Measurements from ENCODE around the gene ABHD11.
"Not testable (repeated sequence)": the region's sequence is repeated elsewhere in the genome, so short reads cannot be mapped to it uniquely, and the experiment has no call there.

ABHD11 gene

DNA sequence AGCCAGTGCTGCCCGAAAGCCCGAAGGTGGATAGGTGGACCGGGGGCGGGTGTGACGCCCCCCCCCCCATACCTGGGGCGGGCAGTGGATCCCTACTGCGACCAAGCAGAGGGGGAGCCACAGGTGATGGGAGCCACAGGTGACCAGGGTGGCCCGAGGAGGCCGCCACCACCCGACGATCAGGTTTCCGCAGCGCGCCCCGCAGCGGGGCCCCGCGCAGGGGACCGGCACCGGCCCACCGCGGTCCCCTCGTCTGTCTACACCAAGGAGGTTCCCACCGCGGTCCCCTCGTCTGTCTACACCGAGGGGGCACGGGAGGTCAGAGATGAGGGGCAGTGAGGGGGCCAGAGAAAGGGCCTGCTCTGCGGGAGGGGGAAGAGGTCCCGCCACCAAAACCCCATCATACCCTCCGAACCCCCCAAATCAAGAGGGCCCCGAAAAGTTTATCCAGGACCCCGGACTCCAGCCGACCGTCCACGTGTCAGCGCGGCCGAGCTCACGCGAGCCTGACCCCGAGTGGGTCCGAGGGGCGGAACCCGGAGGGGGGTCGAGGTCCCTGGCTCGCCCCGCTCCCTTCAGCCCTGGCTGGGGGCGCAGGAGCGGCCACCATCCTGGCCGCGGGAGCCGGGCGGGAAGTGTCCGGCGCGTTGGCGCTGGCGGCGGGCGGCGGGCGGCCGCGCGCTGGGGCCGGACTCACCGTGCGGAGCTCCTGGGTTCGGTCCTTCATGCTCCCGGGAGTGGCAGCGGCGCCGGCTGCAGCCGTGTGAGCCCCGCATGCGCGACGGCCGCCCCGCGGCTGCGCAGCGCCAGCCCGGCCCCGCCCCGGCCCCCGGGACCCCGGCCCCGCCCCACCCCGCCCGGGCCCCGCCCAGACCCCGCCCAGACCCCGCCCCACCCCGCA, 19.4 kb downstream of the ABHD11 start, which contains the start of gene STX1A:
Gene STX1A, minus strand, starts transcription at position 765 of the 901 bp plus-strand sequence. Its CDS starts 38 bp downstream, at position 727.
- DNase-seq, result peak; percentile 80

DNA sequence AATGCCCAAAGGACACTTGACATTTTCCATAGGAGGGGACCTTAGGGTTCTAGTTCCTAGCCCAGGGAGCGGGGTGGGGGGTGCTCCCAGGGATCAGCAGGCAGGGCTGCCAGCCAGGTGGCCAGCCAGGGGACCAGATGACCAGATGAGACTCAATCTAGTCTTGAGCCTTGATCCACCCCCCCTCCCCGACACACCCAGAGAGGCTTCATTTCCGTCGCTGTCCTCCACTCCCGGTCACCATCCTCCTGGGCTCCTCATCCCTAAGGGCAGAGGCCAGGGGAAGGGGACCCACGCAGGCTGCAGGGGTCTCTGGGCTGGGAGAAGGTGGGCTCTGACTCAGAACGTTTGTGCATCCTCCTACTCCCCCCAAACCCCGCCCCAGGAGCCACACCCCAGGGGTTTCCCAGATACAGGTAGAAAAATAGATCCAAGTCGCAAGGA, 20.1 kb downstream of the ABHD11 start:
- DNase-seq, result no peak

DNA sequence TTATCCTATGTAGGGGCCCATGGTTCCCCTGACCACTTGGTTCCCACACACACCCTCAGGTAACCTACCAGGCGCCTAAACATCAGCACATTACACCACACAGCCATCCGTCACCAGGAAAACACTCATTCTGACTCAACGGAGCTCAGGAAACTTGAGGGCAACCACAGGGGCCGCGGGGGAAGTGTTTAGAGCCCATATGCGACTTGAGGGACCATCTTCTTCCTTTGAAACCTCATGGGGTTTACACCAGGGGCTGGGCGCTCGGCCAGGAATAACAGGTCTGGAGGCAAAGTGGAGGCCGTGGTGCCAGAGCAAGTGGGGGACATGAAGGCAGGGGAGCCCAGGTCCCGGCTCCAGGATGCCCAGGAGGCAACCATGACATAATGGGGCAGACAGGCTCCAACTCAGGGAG, 20.6 kb downstream of the ABHD11 start:
- DNase-seq, result no peak

DNA sequence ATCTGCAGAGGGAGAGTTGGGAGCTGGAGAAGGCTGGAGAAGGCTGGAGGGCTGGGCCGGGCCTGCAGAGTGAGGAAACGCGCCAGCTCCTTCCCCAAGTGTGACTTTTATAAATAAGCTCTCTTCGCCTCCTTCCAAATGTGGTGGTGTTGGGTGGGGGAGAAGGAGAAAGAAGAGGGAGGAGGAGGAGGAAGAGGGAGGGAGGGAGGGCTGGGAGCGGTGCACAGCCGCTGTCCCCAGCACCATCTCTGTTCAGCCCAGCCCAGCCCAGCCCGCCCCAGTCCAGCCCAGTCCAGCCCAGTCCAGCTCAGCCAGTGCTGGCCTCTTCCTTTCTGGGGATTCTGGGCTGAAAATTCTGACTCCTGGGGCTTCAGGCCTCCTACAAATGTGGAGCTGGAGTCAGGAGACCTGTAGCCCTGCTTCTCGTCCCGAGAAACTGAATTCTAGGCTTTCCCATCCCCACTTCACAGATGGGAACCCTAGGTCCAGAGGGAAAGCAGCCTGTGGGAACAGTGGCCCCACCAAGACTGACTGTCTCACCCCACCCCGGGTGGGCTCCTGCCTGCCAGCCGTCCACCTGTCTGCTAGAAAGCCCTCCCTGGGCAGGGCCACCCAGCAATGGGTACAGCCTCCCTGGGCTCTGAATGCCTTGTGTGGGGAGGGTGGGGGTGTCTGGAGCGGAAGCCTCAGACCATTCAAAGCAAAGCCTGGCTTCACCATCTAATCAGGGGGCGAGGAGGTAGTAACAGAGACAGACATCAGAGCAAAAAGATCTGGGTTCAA, 21.4 kb downstream of the ABHD11 start:
- no peak for DNase-seq

DNA sequence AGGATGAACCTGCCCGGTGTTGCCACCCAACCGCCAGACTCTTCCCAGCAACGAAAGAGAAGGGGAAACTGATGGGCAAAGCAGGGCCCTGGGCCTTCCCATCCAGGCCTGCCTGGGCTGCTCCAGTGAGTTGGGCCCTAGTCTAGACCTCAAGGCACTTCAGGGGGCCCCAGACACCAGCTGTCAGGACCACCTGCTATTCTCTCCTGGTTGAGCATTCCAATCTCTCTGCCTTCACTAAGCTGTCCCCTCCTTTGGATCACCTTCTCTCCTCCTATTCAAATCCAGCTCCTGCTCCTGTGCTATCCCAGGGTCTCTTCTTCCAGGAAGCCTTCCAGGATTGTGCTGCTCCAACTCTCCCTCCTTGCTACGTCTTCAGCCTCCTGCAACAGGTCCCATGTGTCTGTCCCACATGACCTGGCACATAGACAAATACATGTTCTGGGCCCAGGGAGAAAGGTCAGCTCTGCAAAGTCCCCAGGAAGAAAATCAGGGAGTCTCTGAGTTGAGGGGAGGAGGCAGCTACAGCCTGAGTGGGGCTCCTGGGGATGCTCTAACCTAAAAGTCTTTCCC, 22.2 kb downstream of the ABHD11 start:
- no peak for DNase-seq

DNA sequence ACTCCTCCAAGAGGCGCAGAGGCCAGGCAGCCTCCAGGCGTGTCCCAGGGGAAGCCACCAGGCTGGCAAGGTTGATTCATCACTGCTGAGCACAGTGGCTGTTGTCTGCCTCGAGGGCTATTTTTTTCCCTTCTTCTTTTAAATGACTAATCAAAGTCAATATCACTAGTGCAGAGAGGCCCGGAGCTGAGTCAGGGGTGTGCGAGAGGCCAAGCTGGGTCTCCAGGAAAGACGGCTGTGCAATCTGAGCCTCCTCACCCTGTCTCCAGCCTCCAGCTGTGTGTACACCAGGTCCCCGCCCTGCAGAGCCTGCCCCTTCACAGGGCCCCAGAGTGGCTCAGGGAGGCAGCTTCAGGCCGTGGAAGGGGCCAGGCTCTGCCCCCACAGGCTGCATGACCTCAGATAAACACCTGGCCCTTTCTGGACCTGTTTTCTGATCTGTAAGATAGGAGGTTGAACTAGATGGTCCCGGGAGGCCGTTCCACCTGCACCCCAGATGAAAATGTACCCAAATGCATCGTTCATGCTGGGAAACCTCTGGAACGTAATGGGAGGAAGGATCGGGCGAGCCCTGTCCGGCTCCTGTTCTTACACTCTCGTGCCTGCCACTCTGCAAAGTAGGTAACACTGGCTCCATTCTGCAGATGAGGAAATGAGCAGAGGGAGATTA, 22.8 kb downstream of the ABHD11 start:
- DNase-seq, result peak; percentile 69

DNA sequence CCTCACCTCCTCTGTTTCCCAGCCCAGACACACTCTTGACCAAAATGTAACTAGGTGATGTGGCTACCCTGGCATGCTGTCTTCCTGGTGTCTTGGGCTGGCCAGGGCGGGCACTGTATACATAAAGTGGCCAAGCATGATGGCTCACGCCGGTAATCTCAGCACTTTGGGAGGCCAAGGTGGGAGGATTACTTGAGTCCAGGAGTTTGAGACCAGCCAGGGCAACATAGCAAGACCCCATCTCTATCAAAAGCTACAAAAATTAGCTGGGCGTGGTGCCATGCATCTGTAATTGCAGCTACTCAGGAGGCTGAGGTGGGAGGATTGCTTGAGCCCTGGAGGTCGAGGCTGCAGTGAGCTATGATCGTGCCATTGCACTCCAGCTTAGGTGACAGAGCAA, 25.3 kb downstream of the ABHD11 start:
- DNase-seq, result not testable (repeated sequence)

DNA sequence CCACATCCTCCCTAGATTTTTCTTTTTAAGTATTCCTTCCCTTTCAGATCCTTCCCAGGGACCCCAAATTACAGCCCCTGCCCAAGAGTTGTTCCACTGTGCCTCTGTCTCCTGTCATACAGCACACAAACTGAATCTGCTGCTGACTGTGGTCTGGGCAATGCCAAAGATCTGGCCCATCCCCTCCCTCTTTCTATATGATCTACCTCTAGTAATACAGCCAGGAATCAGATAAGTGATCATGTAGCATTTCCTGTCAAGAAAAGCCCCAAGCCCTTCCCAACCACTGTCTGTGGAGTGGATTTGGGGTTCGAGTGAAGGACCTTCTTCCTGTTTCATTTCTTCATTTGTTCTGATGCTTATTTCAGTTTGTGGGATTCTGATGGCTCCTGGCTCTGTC, 25.8 kb downstream of the ABHD11 start:
- no peak for DNase-seq

DNA sequence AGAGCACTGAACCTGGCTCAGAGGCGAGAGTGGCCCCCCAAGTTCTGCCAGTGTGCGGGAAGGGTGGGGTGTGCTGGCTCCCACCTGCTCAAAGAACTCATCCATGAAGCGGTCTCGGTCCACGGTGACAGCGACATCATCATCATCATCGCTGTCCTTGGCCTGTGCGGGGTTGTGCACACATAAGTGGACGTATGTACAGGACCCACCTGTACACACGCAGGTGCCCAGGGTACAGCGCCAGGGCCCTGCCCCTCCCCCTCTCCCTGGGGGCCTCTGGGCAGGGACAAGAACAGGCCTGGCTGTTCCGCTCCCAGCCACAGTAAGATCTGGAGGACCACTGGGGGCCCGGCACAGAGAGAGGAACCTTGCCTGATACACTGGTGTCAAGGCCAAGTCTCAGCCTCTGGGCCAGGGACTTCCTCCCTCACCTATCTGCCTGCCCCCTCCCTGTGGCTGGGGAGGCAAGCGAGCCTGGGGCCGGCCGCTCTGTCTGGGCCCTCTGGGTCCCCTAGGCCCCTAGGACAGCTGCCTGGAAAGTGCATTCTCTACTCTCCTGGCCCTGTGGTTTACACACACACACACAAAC, 29.5 kb downstream of the ABHD11 start:
- no peak for DNase-seq

DNA sequence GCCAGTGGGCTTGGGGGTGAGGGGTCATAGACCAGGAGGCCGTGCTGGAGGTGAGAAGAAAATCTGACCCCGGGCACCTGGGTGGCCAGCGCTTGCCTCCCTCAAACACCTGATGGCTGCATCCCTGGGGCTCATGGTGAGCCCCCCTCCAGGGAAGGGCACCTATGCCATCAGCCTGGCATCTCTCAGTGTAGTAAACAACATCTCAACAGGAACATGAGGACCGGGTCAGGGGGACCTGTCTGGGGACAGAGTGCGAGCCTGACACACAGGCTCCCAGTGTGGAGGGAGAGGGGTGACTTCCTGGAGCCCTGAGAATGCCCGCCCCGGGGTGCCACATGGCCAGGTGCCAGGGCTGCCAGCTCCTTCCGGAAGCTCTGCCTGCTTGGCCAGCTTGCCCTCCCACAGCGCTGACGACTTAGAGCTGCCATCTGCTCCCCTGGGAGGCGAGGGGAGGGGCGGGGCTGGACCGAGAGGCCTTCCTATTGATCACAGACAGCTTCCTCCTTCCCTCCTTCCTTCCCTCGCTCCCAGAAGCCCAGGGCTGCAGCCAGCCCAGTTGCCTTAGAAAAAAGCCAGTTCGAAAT, 31.5 kb downstream of the ABHD11 start:
- DNase-seq, result no peak

DNA sequence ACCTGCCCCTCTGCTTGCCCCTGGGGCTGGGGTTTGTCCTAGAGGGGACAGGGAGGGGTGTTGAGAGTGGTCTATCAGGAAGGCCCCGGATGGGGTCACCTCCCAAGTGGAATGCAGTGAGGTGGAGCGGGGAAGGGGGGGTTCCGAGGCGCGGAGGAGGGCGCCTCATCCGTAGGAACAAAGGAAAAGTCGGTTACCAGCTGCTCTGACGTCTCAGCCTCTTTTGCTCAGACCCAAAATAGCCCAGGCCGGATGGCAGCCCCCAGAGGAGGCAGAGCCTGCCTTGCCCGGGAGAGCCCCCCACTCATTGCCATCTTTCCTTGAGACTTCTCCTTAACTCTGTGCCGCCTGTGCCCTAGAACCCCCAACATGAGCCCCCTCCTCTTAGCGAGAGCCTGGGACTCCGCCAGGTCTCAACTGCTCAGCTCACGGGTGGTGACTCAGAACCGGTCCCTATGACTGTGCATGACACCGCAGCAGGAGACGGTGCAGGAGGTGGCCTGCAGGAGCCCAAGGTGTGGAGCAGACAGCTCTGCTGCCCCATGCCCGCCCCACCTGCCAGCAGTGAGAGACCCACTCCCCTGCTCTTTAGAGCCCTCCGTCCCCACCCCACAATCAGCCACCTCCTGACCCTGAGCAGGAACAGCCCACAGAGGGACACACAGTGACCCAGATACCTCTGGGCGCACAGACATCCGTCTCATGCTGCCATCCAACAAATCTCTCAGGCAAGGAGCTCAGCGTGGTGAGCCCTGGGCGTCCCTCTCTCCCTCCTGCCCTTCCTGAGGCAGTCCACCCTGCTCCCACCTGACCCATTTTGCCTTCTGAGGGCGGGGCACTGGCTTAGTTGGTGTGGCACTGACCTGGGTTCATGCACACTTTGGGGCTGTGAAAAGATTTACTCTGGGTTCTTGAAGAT, 32.2 kb downstream of the ABHD11 start:
- DNase-seq, result no peak

DNA sequence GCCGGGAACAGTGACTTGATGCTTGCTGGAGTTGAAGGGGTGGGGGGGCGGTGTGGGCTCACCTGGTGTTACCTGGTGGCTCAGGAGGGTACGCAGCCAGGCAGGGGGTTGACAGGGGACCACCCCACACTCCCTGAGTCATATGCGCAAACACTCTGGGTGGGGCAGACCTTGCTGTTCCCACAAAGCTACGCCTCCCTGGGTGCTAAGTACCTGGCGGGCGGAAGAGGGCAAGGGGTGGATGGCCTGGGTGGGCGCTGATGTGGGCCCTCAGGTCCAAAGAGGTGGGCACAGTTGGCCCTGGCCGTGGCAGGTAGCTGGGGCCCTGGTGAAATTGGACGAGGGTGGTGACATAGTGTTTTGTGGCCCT, 33.1 kb downstream of the ABHD11 start:
- no peak for DNase-seq

DNA sequence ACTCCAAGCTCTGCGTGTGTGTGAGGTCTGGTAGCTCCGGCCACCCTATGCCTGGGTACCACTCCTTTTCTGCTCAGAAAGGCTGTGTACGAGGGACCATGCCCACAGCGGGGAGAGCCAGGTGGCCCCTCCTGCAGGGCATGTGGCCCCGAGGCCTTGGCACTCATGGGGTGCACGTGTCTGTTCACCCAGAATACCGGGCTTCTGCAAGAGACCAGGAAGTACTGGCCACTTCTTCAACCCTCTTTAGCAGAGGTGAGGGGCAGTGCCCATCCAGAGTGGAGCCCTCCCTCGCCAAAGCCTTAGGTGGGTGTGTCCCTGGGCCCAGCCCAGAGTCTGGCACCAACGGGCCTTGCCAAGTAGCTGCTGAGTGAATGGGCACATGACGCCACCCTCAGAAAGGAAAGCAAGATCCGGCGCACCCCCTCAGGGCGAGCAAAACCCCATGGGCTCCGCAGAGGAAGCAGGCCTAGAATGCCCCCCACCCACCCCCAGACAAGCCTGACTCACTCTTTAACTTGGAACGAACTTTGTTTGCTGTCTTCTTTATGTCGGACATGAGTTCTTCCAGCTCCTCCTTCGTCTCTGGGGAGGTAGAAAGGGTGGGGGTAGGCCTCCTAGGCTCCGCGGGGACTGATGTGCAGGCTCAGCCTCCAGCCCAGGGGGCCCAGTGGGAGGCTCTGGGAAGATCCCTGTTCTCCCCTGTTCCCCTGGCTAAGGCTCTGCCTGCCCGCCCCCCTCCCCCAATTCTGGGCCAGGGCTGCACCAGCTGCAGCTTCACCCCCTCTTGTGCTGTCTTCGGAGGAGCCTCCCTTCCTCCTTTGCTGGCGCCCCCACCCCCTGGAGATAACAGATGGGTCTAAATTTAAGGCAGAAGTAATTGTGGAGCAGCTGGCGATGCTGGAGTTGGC, 33.7 kb downstream of the ABHD11 start:
- no peak for DNase-seq

DNA sequence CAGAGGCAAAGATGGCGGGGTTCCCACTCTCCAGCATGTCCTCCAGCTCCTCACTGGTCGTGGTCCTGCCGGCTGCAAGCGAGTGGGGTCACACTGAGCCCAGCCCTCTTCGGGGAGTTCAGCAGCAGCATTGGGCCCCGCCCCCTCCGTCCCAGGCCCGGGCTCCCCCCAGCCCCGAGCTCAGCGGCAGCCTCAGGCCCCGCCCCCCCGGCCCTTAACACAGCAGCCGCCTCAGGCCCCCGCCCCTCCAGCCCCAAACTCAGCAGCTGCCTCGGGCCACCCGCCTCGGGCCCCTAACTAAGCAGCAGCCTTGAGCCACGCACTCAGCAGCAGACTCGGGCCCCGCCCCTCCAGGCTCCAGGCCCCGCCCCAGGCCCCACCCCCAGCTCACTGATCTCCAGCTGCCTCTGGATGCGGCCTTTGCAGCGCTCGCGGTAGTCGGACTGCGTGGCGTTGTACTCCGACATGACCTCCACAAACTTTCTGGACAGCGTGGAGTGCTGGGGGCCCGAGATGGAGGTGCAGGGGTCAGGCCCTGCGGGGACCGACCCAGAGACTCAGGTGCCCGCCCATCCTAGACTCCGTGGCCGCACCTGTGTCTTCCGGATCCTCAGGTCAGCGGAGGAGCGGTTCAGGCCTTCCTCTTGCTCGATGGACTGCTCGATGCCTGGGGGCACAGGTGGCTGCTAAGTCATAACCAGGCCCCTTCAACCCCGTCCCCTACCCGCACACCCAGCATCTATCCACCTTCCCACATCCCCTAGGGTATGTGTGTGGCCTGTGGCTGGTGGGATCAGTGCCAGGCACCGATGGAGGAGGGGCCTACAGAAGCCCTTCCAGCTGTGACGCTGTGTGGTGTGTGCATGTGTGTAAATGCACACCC, 34.6 kb downstream of the ABHD11 start:
- DNase-seq, result peak; percentile 90

DNA sequence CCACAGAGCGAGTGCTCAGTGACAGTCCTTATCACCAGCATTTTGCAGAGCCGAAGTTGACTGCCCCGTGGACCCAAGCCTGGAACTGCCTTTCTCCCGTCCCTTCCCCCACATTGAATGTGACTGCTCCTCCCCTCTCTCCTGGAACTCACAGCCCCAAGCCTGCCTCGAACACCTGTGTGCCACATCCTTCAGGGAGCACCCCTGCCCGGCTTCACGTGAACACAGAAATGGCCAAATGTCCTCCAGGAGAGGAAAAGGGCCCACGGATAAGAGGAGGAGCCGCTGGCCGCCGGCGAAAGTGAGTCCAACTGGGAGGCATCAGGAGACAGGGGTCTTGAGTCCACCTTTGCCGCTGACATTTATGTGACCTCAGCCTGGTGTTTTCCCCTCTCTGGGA, 35.4 kb downstream of the ABHD11 start:
- DNase-seq, result no peak

DNA sequence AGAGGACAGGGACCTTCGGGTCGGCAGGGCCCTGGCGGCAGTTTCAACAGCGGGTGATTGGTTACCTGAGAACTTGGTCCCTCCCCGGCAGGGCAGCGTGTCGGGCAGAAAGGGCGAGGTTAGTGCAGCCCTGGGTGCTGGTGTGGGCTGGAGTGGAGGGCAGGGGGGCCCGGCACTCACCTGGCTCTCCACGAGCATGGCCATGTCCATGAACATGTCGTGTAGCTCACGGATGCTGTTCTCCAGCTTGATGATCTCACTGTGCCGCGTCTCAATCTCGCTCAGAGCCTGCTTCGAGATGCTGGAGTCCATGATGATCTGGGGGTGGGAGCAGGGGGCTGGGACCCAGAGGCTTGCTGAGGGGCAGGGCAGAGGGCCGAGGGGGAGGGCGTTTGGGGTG, 35.9 kb downstream of the ABHD11 start:
- no peak for DNase-seq

DNA sequence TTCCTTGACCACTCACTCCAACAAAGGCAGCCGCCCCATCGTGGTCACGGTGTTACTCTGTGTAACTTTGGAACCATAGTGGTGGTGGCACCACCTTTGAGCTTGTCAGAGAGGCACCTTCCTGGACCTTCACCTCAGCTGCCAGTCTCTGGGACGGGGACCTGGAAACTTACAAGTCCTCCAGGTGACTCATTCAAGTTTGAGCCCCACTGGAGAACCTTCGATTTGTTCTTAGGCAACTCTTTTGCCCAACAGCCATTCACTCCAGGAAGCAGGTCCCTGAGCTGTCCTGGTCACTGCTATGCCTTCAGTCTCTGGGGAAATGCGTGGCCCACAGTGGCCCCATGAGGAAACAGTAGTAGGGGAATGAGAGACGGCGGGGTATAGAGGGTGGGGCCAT, 36.4 kb downstream of the ABHD11 start:
- no peak for DNase-seq

DNA sequence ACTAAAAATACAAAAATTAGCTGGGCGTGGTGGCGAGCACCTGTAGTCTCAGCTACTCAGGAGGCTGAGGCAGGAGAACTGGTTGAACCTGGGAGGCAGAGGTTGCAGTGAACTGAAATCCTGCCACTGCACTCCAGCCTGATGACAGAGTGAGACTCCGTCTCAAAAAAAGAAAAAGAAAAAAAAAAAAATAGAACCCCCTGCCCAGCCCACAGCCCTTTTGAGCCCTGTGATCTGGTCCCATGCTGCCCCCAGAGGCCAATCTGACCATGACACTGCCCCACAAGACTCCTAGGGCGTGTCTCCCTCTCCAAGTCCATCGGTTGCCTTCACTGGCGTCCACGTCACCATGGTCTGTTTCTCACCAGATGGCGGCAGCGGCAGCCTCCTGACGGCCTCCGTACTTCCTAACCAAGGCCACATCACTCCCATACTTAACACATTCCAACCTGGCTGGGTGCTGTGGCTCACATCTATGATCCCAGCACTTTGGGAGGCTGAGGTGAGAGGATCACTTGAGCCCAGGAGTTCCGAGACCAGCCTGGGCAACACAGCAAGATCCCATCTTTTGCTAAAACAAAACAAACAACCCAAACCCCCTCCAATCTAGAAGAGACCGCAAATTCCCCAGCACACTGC, 37.1 kb downstream of the ABHD11 start:
- no peak for DNase-seq
